HFF-Myc (cell line): ENCODE measurements around the gene RSU1.

Experiments
- DNase-seq: peaks from one replicate; pipeline ENCODE4 v3.0.0-alpha.2; 2011; ENCODE audit warnings: low read depth; ENCODE audit errors: extremely low read depth
- H3K4me3 ChIP-seq: replicated peaks from 2 replicates; pipeline ENCODE4 v1.5.1; 2011; ENCODE audit warnings: low read depth, mild to moderate bottlenecking, control low read depth, low read length
- CTCF ChIP-seq: IDR thresholded peaks from 2 replicates; pipeline ENCODE4 v1.5.1; 2012; ENCODE audit warnings: mild to moderate bottlenecking, low read depth, low read length, control low read depth; ENCODE audit errors: missing control alignments

The RSU1 gene

GRCh38 chr10:16583382-16583781 lies 233.8 kb downstream of the RSU1 start:
- no peak for DNase-seq

GRCh38 chr10:16581202-16581601 lies 236.0 kb downstream of the RSU1 start:
- no peak for DNase-seq
- no peak for TF ChIP-seq CTCF
- no peak overlapping the region for H3K4me3 ChIP-seq

More at GRCh38 chr10:16583382-16583781, 233.8 kb downstream of the RSU1 start:
- no peak for TF ChIP-seq CTCF
- H3K4me3 ChIP-seq, result no peak overlapping the region

- no peak for DNase-seq
- no peak for TF ChIP-seq CTCF
- no peak overlapping the region for H3K4me3 ChIP-seq
Observed at GRCh38 chr10:16570731-16571130, 246.5 kb downstream of the RSU1 start.

- no peak overlapping the region for H3K4me3 ChIP-seq
- no peak for DNase-seq
- TF ChIP-seq CTCF, result no peak
Observed at GRCh38 chr10:16566202-16566805, 250.9 kb downstream of the RSU1 start.

- no peak for DNase-seq
- TF ChIP-seq CTCF, result no peak
- H3K4me3 ChIP-seq, result no peak overlapping the region
Observed at GRCh38 chr10:16565604-16566003, 251.6 kb downstream of the RSU1 start.

- no peak for TF ChIP-seq CTCF
- DNase-seq, result no peak
- no peak overlapping the region for H3K4me3 ChIP-seq
Observed at GRCh38 chr10:16562891-16563290, 254.3 kb downstream of the RSU1 start.

- DNase-seq, result no peak
- TF ChIP-seq CTCF, result no peak
- H3K4me3 ChIP-seq, result no peak overlapping the region
Observed at GRCh38 chr10:16559236-16559773, 257.9 kb downstream of the RSU1 start.
